Kidney (tissue), 14 donors: ENCODE results near the gene GLP2R. TPM values are rescaled to one million over a fixed set of nuclear protein-coding genes. Genes with fewer than 3 reads are reported as not detected.

ENCODE experiments used
- DNase-seq, 5 donors: peaks; one replicate each; pipeline ENCODE4 v3.0.0-alpha.2; 2013 to 2020
- FAIRE-seq: peaks from 2 replicates; lab custom pipeline; 2012; peaks lifted over from hg19 to GRCh38; lab: Jason Lieb, UNC
- H3K27ac ChIP-seq, 2 donors: one replicate each; pipeline ENCODE4 v1.7.0; 2013; ENCODE audit warnings: low read depth in 2 of 2, low read length in 2 of 2, inconsistent platforms in 1 of 2
- H3K27me3 ChIP-seq: one replicate; pipeline ENCODE4 v1.7.1; 2013; ENCODE audit warnings: low read length, inconsistent platforms; ENCODE audit not compliant: control insufficient read depth, insufficient read depth
- H3K36me3 ChIP-seq, 3 donors: one replicate each; pipeline versions ENCODE4 v1.7.0 to v1.7.1; 2013; ENCODE audit warnings: low read length in 3 of 3, control low read depth in 1 of 3, inconsistent platforms in 1 of 3; ENCODE audit not compliant: insufficient read depth in 3 of 3, control insufficient read depth in 2 of 3
- H3K4me1 ChIP-seq, 3 donors: one replicate each; pipeline versions ENCODE4 v1.7.0 to v1.7.1; 2013; ENCODE audit warnings: low read length in 3 of 3, inconsistent platforms in 1 of 3, low read depth in 1 of 3; ENCODE audit not compliant: control insufficient read depth in 2 of 3, insufficient read depth in 2 of 3
- H3K4me3 ChIP-seq, 3 donors: one replicate each; pipeline versions ENCODE4 v1.7.0 to v1.8.1; 2013; ENCODE audit warnings: low read length in 3 of 3, control low read depth in 1 of 3, inconsistent platforms in 1 of 3
- H3K9ac ChIP-seq, 3 donors: one replicate each; pipeline versions ENCODE4 v1.7.0 to v1.7.1; 2013; ENCODE audit warnings: low read length in 3 of 3, control low read depth in 1 of 3, inconsistent platforms in 1 of 3
- H3K9me3 ChIP-seq, 3 donors: one replicate each; pipeline versions ENCODE4 v1.7.0 to v1.7.1; 2013; ENCODE audit warnings: low read length in 3 of 3, control low read depth in 1 of 3, inconsistent platforms in 1 of 3; ENCODE audit not compliant: control insufficient read depth in 2 of 3, insufficient read depth in 1 of 3
- CTCF ChIP-seq: IDR thresholded peaks from 3 replicates; pipeline ENCODE4 v1.5.1; 2012; ENCODE audit warnings: mild to moderate bottlenecking, moderate library complexity, borderline replicate concordance; ENCODE audit not compliant: insufficient read depth; ENCODE audit errors: extremely low read depth
- intact Hi-C: fragments of 100-400 bp; cut with DNase I; formaldehyde crosslinking; loops from one replicate; pipeline ENCODE4 v1.11.1; 2022
- polyA plus RNA-seq: library from polyadenylated mRNA; stranded (reverse); fragments of 350-450 nt; fragmentation: Illumina TruSeq; extraction: RNeasy Lipid Tissue Mini Kit (QIAGEN cat#74804); gene quantifications from one replicate; pipeline ENCODE4 v1.2.3, GENCODE V29; 2014; ENCODE audit warnings: low read depth, low replicate concordance; ENCODE audit not compliant: insufficient read depth
- total RNA-seq: library from RNA; stranded (reverse); fragmentation: NEBNext Ultra II Directional; extraction: Animal tissue kit (Norgen Biotek cat#: 25700); gene quantifications from one replicate; pipeline ENCODE4 v1.2.1, GENCODE V29; 2021
- donor health status: control.
- donor health status: control.
- donor health status: control.
- donor health status: control.
- donor health status: control.
- donor health status: DM: yes; HTN: yes; CAD: no.
- donor health status: Normal renal cell carcinoma (clear cell type).

The GLP2R gene
- total and polyA plus RNA-seq, 2 donors from 2014 or later: not detected

GRCh38 chr17:9886141-9886930 is 60.6 kb downstream of the GLP2R start:
- FAIRE-seq (no peak), DNase-seq (no peak)
- Histone ChIP-seq H3K27me3 (no peaks in the 10 kb centered on the region), H3K27ac (no peak overlapping the region), H3K4me3 (no peak overlapping the region), H3K9ac (no peak overlapping the region), H3K4me1 (no peaks in the 10 kb centered on the region), H3K9me3 (peaks cover 0 to 10% (median 3%) of the 10 kb centered on the region in 3 donors), H3K36me3 (no peaks in the 10 kb centered on the region)
- intact Hi-C loops: no loop called here
- TF ChIP-seq CTCF: no peak

GRCh38 chr17:9887508-9887907 is 61.8 kb downstream of the GLP2R start:
- no peak overlapping the region for H3K4me3 ChIP-seq
- peaks cover 0 to 10% (median under 1%) of the 10 kb centered on the region in 3 donors for H3K9me3 ChIP-seq
- intact Hi-C loops: no loop called here
- no peak for TF ChIP-seq CTCF
- no peak overlapping the region for H3K9ac ChIP-seq
- H3K4me1 ChIP-seq: no peaks in the 10 kb centered on the region
- no peak overlapping the region for H3K27ac ChIP-seq
- DNase-seq: no peak
- no peaks in the 10 kb centered on the region for H3K36me3 ChIP-seq
- no peaks in the 10 kb centered on the region for H3K27me3 ChIP-seq
- FAIRE-seq: no peak

- no peak for TF ChIP-seq CTCF
- no peak overlapping the region for H3K9ac ChIP-seq
- no peak overlapping the region for H3K4me3 ChIP-seq
- H3K4me1 ChIP-seq: no peaks in the 10 kb centered on the region
- intact Hi-C loops: no loop called here
- no peak overlapping the region for H3K27ac ChIP-seq
- FAIRE-seq (no peak), DNase-seq (no peak)
- H3K9me3 ChIP-seq: peaks cover 0 to 4% (median 0%) of the 10 kb centered on the region in 3 donors
- H3K27me3 ChIP-seq: no peaks in the 10 kb centered on the region
- no peaks in the 10 kb centered on the region for H3K36me3 ChIP-seq
Measured at GRCh38 chr17:9890124-9890523, 64.4 kb downstream of the GLP2R start.
